ENCODE data around the gene DENND4A.

- TF ChIP-seq CTCF (IDR thresholded peaks at IDR 0.05) (no peak), POLR2AphosphoS5 (IDR thresholded peaks at IDR 0.05) (no peak)
Observed at GRCh38 chr15:65751431-65751830, 40.7 kb downstream of the DENND4A start.

All from gastroesophageal sphincter (tissue), 3 donors.